Psoas muscle (tissue), 8 donors: Measurements from ENCODE around the gene BATF. TPM values are rescaled to one million over a fixed set of nuclear protein-coding genes. Genes with fewer than 3 reads are reported as not detected.

ENCODE experiments used
- ATAC-seq, 4 donors: fragments of 200-7000 bp; cut with Tn5 transposase; one replicate each; pipeline ENCODE4 v1.9.1; 2020; ENCODE audit warnings: moderate library complexity in 3 of 4, mild to moderate bottlenecking in 2 of 4
- DNase-seq, 2 donors: peaks; one replicate each; pipeline ENCODE4 v3.0.0-alpha.2; 2020
- H3K27ac ChIP-seq: fragments of 200-600 bp; one replicate; pipeline ENCODE4 v1.8.0; 2022
- H3K27me3 ChIP-seq, 3 donors: fragments of 200-600 bp in 1 of 3; one replicate each; pipeline versions ENCODE4 v1.6.1 to v1.8.0; 2013 to 2022; ENCODE audit warnings: low read length in 2 of 3, mild to moderate bottlenecking in 2 of 3, moderate library complexity in 1 of 3; ENCODE audit not compliant: insufficient read depth in 3 of 3
- H3K36me3 ChIP-seq, 2 donors: fragments of 200-600 bp in 1 of 2; one replicate each; pipeline versions ENCODE4 v1.6.1 to v1.8.0; 2013 to 2022; ENCODE audit warnings: low read depth in 1 of 2, mild to moderate bottlenecking in 1 of 2, moderate library complexity in 1 of 2; ENCODE audit not compliant: insufficient read depth in 1 of 2
- H3K4me1 ChIP-seq: fragments of 200-600 bp; one replicate; pipeline ENCODE4 v1.8.0; 2022
- H3K4me3 ChIP-seq: fragments of 200-600 bp; one replicate; pipeline ENCODE4 v1.8.0; 2022; ENCODE audit warnings: mild to moderate bottlenecking
- H3K9me3 ChIP-seq: fragments of 200-600 bp; one replicate; pipeline ENCODE4 v1.8.0; 2022
- CTCF ChIP-seq: fragments of 200-600 bp; IDR thresholded peaks from one replicate; pipeline ENCODE4 v1.8.0; 2022; ENCODE audit warnings: antibody characterized with exemption
- WGBS, 3 donors: extraction: QIAGEN DNeasy Blood & Tissue Kit; methylation state at CpG; one replicate each; pipeline versions ENCODE4 v1.1.6 to v1.1.7; 2013; 5-methylcytosine and 5-hydroxymethylcytosine counted together
- intact Hi-C, 2 donors: fragments of 100-400 bp; cut with DNase I; formaldehyde crosslinking; loops; one replicate each; pipeline versions ENCODE4 v1.11.0 to v1.14.2; 2022
- polyA plus RNA-seq, 3 donors: library from polyadenylated mRNA; stranded (reverse); fragments of 200-250 nt; gene quantifications; one replicate each; pipeline ENCODE4 v1.2.3, GENCODE V29; 2013
- total RNA-seq, 4 donors: library from RNA; stranded (reverse); fragmentation: NEBNext Ultra II Directional in 2 of 4; extraction: Animal tissue kit (Norgen Biotek cat#: 25700) in 2 of 4; gene quantifications; one replicate each; pipeline versions ENCODE4 v1.2.1 to v1.2.4, GENCODE V29; 2021 to 2023
- donor health status: healthy with polysubstance abuse.
- donor health status: DM: no; HTN: no; CAD: no; lungs with moderate emphysema.
- donor health status: Bipolar disorder and iron deficiency.
- donor health status: healthy.
- donor health status: DM: yes; HTN: yes; CAD: no.
- donor health status: DM: no; HTN: no; CAD: no.
- donor health status: DM: no; HTN: no; CAD: no.
- donor health status: DM: yes; HTN: yes; CAD: no.

The BATF gene
- total and polyA plus RNA-seq, 7 donors = 0.29 to 0.86 (median 0.73) TPM; not detected in 1

DNA sequence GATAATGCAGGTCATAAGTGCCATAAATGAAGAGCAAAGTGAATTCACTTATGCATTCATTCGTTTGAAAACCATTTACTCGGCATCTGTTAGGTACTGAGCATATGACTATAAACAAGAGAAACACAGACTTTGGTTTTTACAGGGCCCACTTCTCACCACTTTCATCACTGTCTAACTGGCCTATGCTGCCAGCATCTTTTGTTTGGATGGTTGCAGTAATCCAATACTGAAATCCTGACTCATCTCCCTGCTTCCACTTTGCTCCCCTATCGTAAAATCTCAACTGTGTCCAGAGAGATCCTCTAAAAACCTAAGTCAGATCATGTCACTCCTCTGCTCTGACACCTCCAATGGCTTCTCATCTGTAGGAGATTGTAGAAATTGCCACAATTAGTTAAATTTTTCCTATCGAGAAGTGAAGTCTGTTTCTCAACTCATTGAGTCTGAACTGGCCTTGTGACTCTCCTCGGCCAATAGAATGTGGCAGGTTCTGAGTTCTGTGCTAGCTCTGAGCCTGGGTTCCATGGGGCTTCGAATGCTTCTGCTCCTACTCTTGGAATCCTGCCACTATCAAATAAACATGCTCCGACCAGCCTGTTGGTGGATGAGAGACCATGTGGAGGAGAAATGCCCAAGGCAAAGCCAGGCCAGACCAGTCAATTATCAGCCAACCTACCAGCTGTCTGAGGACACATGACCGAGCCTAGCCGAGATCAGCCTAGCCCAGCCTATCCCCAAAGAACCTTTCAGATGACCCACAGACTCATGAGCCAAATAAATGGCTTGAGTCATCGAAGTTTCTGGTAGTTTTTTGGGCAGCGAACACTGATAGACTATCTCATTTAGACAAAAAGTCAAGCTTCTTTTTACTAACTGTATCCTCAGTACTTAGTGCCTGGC lies 2.2 kb upstream of the BATF start:
- no peaks in the 10 kb centered on the region for H3K9me3 ChIP-seq
- H3K4me3 ChIP-seq = no peak overlapping the region
- ATAC-seq (no peak), DNase-seq (no peak)
- H3K36me3 ChIP-seq = no peaks in the 10 kb centered on the region
- H3K27me3 ChIP-seq = no peaks in the 10 kb centered on the region
- no peak for TF ChIP-seq CTCF
- intact Hi-C loops = no loop called here
- no peaks in the 10 kb centered on the region for H3K4me1 ChIP-seq
- H3K27ac ChIP-seq = no peak overlapping the region
- WGBS, 3 donors = 84 to 85% (median 84%) methylated on average over 11 of the region's 11 CpGs

- DNase-seq = no peak
- H3K36me3 ChIP-seq = no peaks in the 10 kb centered on the region
- no peak overlapping the region for H3K27ac ChIP-seq
- intact Hi-C loops = no loop called here
- H3K27me3 ChIP-seq = no peaks in the 10 kb centered on the region
- 82 to 93% (median 90%) methylated on average over 3 of the region's 3 CpGs for WGBS, 3 donors
- no peak for ATAC-seq
- H3K9me3 ChIP-seq = no peaks in the 10 kb centered on the region
- no peaks in the 10 kb centered on the region for H3K4me1 ChIP-seq
- no peak for TF ChIP-seq CTCF
- H3K4me3 ChIP-seq = no peak overlapping the region
These were observed 1.4 kb upstream of the BATF start for GRCh38 chr14:75520852-75521251.

- ATAC-seq = no peak
- no peaks in the 10 kb centered on the region for H3K4me1 ChIP-seq
- H3K9me3 ChIP-seq = no peaks in the 10 kb centered on the region
- no peak for DNase-seq
- intact Hi-C loops = no loop called here
- 74 to 82% (median 81%) methylated on average over 11 of the region's 11 CpGs for WGBS, 3 donors
- no peak overlapping the region for H3K27ac ChIP-seq
- no peaks in the 10 kb centered on the region for H3K36me3 ChIP-seq
- no peak overlapping the region for H3K4me3 ChIP-seq
- no peak for TF ChIP-seq CTCF
- H3K27me3 ChIP-seq = no peaks in the 10 kb centered on the region
These were observed 662 bp upstream of the BATF start for GRCh38 chr14:75521415-75522199.

- 68 to 86% (median 85%) methylated on average over 1 of the region's 1 CpG for WGBS, 3 donors
- no peaks in the 10 kb centered on the region for H3K4me1 ChIP-seq
These were observed 682 bp downstream of the BATF start for GRCh38 chr14:75522983-75523318.

More at GRCh38 chr14:75522983-75523318, 682 bp downstream of the BATF start:
- Histone ChIP-seq H3K36me3 (no peaks in the 10 kb centered on the region), H3K27ac (no peak overlapping the region), H3K9me3 (no peaks in the 10 kb centered on the region), H3K4me3 (peak overlapping the region; percentile 44), H3K27me3 (no peaks in the 10 kb centered on the region)
- ATAC-seq = no peak
- no peak for TF ChIP-seq CTCF
- intact Hi-C loops = no loop called here
- no peak for DNase-seq
